HEK293 (cell line): ENCODE results near the gene PDE9A.

ENCODE experiments used
- CTCF ChIP-seq: fragments of 450-650 bp; formaldehyde crosslinking; IDR thresholded peaks from 2 replicates; pipeline ENCODE4 v1.5.1; 2016; ENCODE audit warnings: missing biosample characterization, missing genetic modification characterization
- MEIS1 ChIP-seq: sonication (generic); formaldehyde crosslinking; IDR thresholded peaks from 2 replicates; pipeline ENCODE4 v1.8.1; 2022; ENCODE audit warnings: missing genetic modification reagents, mild to moderate bottlenecking, borderline replicate concordance
- PATZ1 ChIP-seq: fragments of 450-650 bp; formaldehyde crosslinking; IDR thresholded peaks from 2 replicates; pipeline ENCODE4 v1.5.1; 2016; ENCODE audit warnings: missing biosample characterization, missing genetic modification characterization
- ZNF274 ChIP-seq, 2 experiments: fragments of 200-500 bp in 1 of 2; fragments of 450-650 bp in 1 of 2; sonication (Bioruptor generic) in 1 of 2; formaldehyde crosslinking in 1 of 2; IDR thresholded peaks; 2 replicates each; pipeline versions ENCODE4 v1.5.1 to v1.6.1; 2014 to 2016; ENCODE audit warnings: borderline replicate concordance in 1 of 2, inconsistent platforms in 1 of 2, low read length in 1 of 2, missing biosample characterization in 1 of 2, missing genetic modification characterization in 1 of 2

- no peak for TF ChIP-seq CTCF (tag by site-specific recombination)
- no peak for TF ChIP-seq MEIS1 (CRISPR knock-in tag)
- TF ChIP-seq PATZ1 (tag by site-specific recombination): no peak
- TF ChIP-seq ZNF274 (IDR thresholded peaks at IDR 0.05; ENCODE audit: low read length): no peak
- no peak for TF ChIP-seq ZNF274 (tag by site-specific recombination; IDR thresholded peaks at IDR 0.05; ENCODE audit: borderline replicate concordance)
Observed at GRCh38 chr21:42748620-42749176, 95.3 kb downstream of the PDE9A start.
